Fibroblast of the aortic adventitia (primary cell): ENCODE measurements around the gene SMIM26. TPM values are rescaled to one million over a fixed set of nuclear protein-coding genes. Genes with fewer than 3 reads are reported as not detected.
"Not testable (repeated sequence)": the region's sequence is repeated elsewhere in the genome, so short reads cannot be mapped to it uniquely, and the experiment has no call there.

ENCODE experiments used
- DNase-seq: peaks from one replicate; pipeline ENCODE4 v3.0.0-alpha.2; 2010; ENCODE audit warnings: low read depth
- H3K4me3 ChIP-seq: 2 replicates; pipeline ENCODE4 v1.5.1; 2011; ENCODE audit warnings: low read depth, mild to moderate bottlenecking, control low read depth, low read length, moderate library complexity
- CTCF ChIP-seq: IDR thresholded peaks from 2 replicates; pipeline ENCODE4 v1.5.1; 2011; ENCODE audit warnings: mild to moderate bottlenecking, low read length, control low read depth, inconsistent platforms; ENCODE audit not compliant: insufficient read depth
- total RNA-seq: library from RNA; depleted of rRNA; stranded (reverse); fragments of >200 nt; gene quantifications from 2 replicates; pipeline ENCODE4 v1.2.3, GENCODE V29; 2012; ENCODE audit warnings: low replicate concordance

SMIM26 gene
- total RNA-seq, result 80.2 and 95.8 TPM in 2 replicates

GRCh38 chr20:18566892-18567738 lies at the start of gene SMIM26:
SMIM26 (plus strand) TSS chr20:18567432; CDS start chr20:18567479, 47 bp downstream.
- TF ChIP-seq CTCF, result no peak
- H3K4me3 ChIP-seq, result peak within 1 kb of the TSS; percentile 88
- peak; percentile 86 for DNase-seq

GRCh38 chr20:18522066-18522465 lies 45.2 kb upstream of the SMIM26 start:
- not testable (repeated sequence) for H3K4me3 ChIP-seq, DNase-seq

GRCh38 chr20:18523066-18523465 lies 44.2 kb upstream of the SMIM26 start:
- TF ChIP-seq CTCF, result no peak
- DNase-seq, result no peak
- H3K4me3 ChIP-seq, result no peak overlapping the region

GRCh38 chr20:18524646-18525045 lies 42.6 kb upstream of the SMIM26 start:
- DNase-seq, result peak; percentile 60
- no peak for TF ChIP-seq CTCF
- no peak overlapping the region for H3K4me3 ChIP-seq

- not testable (repeated sequence) for H3K4me3 ChIP-seq, DNase-seq
These were observed 40.5 kb upstream of the SMIM26 start for GRCh38 chr20:18526761-18527160.

- no peak for DNase-seq
- H3K4me3 ChIP-seq, result no peak overlapping the region
- TF ChIP-seq CTCF, result no peak
These were observed 39.9 kb upstream of the SMIM26 start for GRCh38 chr20:18527339-18527738.

- no peak overlapping the region for H3K4me3 ChIP-seq
- no peak for TF ChIP-seq CTCF
- DNase-seq, result peak; percentile 30
These were observed 39.4 kb upstream of the SMIM26 start for GRCh38 chr20:18527836-18528235.

GRCh38 chr20:18529041-18529440 lies 38.2 kb upstream of the SMIM26 start:
- no peak for TF ChIP-seq CTCF
- no peak for DNase-seq

More at GRCh38 chr20:18529041-18529440, 38.2 kb upstream of the SMIM26 start:
- H3K4me3 ChIP-seq, result no peak overlapping the region
